ENCODE data around the gene SH2D6. TPM values are rescaled to one million over a fixed set of nuclear protein-coding genes. Genes with fewer than 3 reads are reported as not detected.

The SH2D6 gene
- total and polyA plus RNA-seq, 9 of the 15 experiments (the other 6 are each of a cell fraction or from before 2014, with no cell fraction given), result 0.07 to 0.76 (median 0.33) TPM; not detected in 2

DNA sequence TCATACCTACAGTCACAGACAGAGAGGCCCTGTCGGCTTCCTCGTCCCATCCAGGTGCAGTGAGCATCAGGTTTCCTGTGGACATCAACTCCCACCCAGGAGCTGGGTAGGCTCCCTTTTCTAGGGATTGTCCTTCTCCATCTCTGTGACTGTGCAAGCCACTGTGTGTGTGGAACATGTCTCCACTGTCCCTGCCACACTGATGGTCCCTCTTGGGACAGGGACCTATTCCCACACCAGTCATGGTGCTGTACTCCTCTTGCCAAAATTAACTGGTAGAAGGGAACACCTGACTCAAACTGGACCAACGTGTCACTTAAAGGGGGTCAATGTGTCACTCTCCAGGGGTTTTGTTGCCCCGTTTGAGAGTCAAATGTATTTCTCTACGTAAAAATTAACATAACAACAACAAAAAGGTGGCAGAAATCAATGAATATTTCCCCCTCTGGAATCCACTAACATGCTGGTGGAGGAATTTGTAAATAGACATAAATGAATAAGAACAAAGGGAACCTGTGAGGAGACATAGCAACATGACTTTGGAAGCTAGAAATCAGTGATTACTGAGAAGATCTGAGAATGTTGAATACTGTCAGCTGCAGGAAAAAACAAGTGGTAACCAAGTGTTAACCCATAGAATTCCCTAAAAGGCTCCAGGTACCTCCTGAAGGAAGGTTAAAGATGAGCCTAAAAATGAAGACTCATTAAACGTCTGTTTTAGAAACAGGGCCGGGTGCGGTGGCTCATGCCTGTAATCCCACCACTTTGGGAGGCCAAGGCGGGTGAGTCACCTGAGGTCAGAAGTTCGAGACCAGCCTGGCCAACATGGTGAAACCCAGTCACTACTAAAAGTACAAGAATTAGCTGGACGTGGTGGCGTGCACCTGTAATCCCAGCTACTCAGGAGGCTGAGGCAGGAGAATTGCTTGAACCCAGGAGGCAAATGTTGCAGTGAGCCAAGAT, 40.4 kb downstream of the SH2D6 start:
- Histone ChIP-seq H3K9ac (ENCODE audit: insufficient read depth in 1 of 2, low read depth in 2 of 2, low read length in 2 of 2) (0 out of 4 replicates have a peak overlapping the region, but pooled peaks of 1 of the 2 experiments have one; percentile 38), H3K4me2 (ENCODE audit: insufficient read depth, low read length) (no peak overlapping the region), H3K36me3 (ENCODE audit: control insufficient read depth, insufficient read depth, low read length) (no peaks in the 10 kb centered on the region), H3K4me1 (replicated peaks in 1 of 2; ENCODE audit: control insufficient read depth in 2 of 2, insufficient read depth in 2 of 2, low read length in 2 of 2) (peaks cover 2 to 10% of the 10 kb centered on the region in 2 experiments; a peak in 2 of 5 replicates), H3K27ac (ENCODE audit: extremely low read depth, low read depth, low read length) (no peak overlapping the region), H3K79me2 (ENCODE audit: control insufficient read depth, insufficient read depth, low read length) (no peaks in the 10 kb centered on the region), H3K4me3 (no peak overlapping the region), H2AFZ (ENCODE audit: low read depth, low read length) (0 out of 2 replicates have a peak overlapping the region, but pooled peaks have one; percentile 12), H3K9me1 (ENCODE audit: control insufficient read depth, insufficient read depth, low read length) (no peaks in the 10 kb centered on the region), H3K27me3 (ENCODE audit: control insufficient read depth in 2 of 2, insufficient read depth in 2 of 2, low read length in 2 of 2) (no peaks in the 10 kb centered on the region), H4K20me1 (replicated peaks; ENCODE audit: control insufficient read depth, insufficient read depth, low read length) (no peaks in the 10 kb centered on the region), H3K9me3 (replicated peaks; ENCODE audit: control insufficient read depth, insufficient read depth, low read depth, low read length) (no peaks in the 10 kb centered on the region; the same call in 1 of the 2 replicates)
- ChIA-PET CTCF (ENCODE audit: low intra/inter-chr PET ratio) (no interaction called here), POLR2A (interaction anchor here (0.8 to 2.0 kb wide), 3 partner anchors 9 to 131 kb away, joined by 3 to 12 read pairs (median 3); partner anchors contain the start of gene TGOLN2)
- in situ Hi-C loops (cut with MboI), result no loop called here
- ATAC-seq (no peak), FAIRE-seq (no peak), DNase-seq (ENCODE audit: extremely low read depth in 1 of 4, low spot score in 3 of 4) (no peak)
- WGBS (ENCODE audit: insufficient coverage, low coverage, missing lambda C conversion rate), result 51% methylated on average over 12 of the region's 12 CpGs
- no TSS peak for BruUV-seq (replicated peaks)
- intact Hi-C loops (cut with micrococcal nuclease), result no loop called here
- TF ChIP-seq BCOR (IDR thresholded peaks at IDR 0.05), result 0 out of 2 replicates have a peak, but pooled peaks have one; percentile 26
- TF ChIP-seq XRCC4 (IDR thresholded peaks at IDR 0.05; ENCODE audit: extremely low read depth, insufficient read depth, insufficient read length), result no peak
- TF ChIP-seq U2AF1 (optimal IDR thresholded peaks at IDR 0.05; ENCODE audit: low read depth, low read length), result no peak
- TF ChIP-seq, protein P1, sequence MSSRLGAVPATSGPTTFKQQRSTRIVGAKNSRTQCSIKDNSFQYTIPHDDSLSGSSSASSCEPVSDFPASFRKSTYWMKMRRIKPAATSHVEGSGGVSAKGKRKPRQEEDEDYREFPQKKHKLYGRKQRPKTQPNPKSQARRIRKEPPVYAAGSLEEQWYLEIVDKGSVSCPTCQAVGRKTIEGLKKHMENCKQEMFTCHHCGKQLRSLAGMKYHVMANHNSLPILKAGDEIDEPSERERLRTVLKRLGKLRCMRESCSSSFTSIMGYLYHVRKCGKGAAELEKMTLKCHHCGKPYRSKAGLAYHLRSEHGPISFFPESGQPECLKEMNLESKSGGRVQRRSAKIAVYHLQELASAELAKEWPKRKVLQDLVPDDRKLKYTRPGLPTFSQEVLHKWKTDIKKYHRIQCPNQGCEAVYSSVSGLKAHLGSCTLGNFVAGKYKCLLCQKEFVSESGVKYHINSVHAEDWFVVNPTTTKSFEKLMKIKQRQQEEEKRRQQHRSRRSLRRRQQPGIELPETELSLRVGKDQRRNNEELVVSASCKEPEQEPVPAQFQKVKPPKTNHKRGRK (tag; IDR thresholded peaks at IDR 0.05), result no peak
- TF ChIP-seq, protein P2, sequence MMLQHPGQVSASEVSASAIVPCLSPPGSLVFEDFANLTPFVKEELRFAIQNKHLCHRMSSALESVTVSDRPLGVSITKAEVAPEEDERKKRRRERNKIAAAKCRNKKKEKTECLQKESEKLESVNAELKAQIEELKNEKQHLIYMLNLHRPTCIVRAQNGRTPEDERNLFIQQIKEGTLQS (IDR thresholded peaks at IDR 0.05), result peak; percentile 23; the same call in 1 of the 2 replicates
- TF ChIP-seq, protein P2 (CRISPR knock-in tag; conservative IDR thresholded peaks at IDR 0.05), result no peak
- no peak for TF ChIP-seq LEF1 (IDR thresholded peaks at IDR 0.05)
- no peak for TF ChIP-seq GATA2 (CRISPR knock-in tag; IDR thresholded peaks at IDR 0.05)
- TF ChIP-seq MYNN (IDR thresholded peaks at IDR 0.05), result no peak
- no peak for TF ChIP-seq MYNN (CRISPR knock-in tag; IDR thresholded peaks at IDR 0.05)
- TF ChIP-seq, protein P3, sequence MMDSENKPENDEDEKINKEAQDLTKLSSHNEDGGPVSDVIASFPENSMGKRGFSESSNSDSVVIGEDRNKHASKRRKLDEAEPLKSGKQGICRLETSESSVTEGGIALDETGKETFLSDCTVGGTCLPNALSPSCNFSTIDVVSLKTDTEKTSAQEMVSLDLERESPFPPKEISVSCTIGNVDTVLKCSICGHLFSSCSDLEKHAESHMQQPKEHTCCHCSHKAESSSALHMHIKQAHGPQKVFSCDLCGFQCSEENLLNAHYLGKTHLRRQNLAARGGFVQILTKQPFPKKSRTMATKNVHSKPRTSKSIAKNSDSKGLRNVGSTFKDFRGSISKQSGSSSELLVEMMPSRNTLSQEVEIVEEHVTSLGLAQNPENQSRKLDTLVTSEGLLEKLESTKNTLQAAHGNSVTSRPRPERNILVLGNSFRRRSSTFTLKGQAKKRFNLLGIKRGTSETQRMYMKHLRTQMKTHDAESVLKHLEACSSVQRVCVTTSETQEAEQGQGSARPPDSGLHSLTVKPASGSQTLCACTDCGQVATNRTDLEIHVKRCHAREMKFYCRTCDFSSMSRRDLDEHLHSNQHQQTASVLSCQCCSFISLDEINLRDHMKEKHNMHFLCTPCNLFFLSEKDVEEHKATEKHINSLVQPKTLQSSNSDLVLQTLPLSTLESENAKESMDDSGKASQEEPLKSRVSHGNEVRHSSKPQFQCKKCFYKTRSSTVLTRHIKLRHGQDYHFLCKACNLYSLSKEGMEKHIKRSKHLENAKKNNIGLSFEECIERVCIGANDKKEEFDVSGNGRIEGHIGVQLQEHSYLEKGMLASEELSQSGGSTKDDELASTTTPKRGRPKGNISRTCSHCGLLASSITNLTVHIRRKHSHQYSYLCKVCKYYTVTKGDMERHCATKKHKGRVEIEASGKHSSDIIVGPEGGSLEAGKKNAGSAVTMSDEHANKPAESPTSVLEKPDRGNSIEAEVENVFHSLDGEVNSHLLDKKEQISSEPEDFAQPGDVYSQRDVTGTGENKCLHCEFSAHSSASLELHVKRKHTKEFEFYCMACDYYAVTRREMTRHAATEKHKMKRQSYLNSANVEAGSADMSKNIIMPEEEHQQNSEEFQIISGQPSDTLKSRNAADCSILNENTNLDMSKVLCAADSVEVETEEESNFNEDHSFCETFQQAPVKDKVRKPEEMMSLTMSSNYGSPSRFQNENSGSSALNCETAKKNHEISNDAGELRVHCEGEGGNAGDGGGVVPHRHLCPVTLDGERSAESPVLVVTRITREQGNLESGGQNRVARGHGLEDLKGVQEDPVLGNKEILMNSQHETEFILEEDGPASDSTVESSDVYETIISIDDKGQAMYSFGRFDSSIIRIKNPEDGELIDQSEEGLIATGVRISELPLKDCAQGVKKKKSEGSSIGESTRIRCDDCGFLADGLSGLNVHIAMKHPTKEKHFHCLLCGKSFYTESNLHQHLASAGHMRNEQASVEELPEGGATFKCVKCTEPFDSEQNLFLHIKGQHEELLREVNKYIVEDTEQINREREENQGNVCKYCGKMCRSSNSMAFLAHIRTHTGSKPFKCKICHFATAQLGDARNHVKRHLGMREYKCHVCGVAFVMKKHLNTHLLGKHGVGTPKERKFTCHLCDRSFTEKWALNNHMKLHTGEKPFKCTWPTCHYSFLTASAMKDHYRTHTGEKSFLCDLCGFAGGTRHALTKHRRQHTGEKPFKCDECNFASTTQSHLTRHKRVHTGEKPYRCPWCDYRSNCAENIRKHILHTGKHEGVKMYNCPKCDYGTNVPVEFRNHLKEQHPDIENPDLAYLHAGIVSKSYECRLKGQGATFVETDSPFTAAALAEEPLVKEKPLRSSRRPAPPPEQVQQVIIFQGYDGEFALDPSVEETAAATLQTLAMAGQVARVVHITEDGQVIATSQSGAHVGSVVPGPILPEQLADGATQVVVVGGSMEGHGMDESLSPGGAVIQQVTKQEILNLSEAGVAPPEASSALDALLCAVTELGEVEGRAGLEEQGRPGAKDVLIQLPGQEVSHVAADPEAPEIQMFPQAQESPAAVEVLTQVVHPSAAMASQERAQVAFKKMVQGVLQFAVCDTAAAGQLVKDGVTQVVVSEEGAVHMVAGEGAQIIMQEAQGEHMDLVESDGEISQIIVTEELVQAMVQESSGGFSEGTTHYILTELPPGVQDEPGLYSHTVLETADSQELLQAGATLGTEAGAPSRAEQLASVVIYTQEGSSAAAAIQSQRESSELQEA (IDR thresholded peaks at IDR 0.05; ENCODE audit: low read depth), result no peak

Measured in K562 (cell line).